LHCN-M2 (cell line): ENCODE results near the gene OTUD4. TPM values are rescaled to one million over a fixed set of nuclear protein-coding genes. Genes with fewer than 3 reads are reported as not detected.
"Not testable (repeated sequence)": the region's sequence is repeated elsewhere in the genome, so short reads cannot be mapped to it uniquely, and the experiment has no call there.

Experiments
- DNase-seq: peaks from one replicate; pipeline ENCODE4 v3.0.0-alpha.2; 2012; ENCODE audit warnings: low read depth
- polyA plus RNA-seq: library from polyadenylated mRNA; unstranded; fragments of >200 nt; gene quantifications from one replicate; pipeline ENCODE4 v1.2.1, GENCODE V29; 2012; ENCODE audit warnings: missing spikeins
- total RNA-seq: library from RNA; depleted of rRNA; stranded (reverse); fragments of >200 nt; gene quantifications from 2 replicates; pipeline ENCODE4 v1.2.3, GENCODE V29; 2014; rRNA removed

OTUD4 gene
- 19.2 and 31.7 TPM in 2 replicates for total RNA-seq
- polyA plus RNA-seq: 7.0 TPM

DNA sequence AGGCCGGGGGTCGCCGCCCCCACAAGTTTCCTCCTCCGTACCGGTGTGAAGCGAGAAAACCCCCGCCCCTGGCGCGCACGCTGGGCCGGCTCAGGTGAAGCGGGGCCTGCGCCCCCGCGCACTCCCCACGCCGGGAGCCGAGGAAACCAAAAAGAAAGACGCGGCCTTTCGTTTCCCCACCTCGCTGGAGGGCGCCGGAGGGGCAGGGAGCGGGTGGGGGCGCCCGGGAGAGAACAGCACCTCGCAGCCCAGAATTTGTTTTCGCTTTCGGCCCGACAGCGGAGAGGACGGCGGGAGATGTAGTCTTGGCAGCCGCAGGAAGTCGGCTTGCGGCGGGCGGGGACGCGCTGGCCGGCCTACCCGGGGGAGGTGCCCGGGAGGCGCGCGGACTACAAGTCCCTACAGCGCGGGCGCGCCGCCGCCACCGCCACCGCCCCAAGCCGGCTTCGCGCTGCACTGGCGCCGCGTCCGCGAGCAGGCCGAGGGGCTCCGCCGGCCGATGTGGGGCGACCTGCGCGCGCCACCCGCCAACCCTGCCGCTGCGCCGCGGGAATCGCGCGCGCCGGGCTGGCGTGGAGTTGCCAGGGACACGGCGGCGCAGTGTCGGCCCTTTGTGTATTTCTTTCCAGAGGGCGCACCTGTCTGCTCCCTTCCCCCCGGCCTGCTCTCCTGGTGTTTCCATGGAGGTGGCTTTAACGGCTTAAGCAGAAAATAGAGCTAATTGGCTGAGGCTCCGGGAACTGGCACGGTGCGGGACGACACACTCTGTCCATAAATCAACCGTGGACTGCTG is at the start of gene OTUD4:
OTUD4 (minus strand) TSS at position 292 of the 793 bp plus-strand sequence. CDS start 616 bp downstream, outside the sequence.
- DNase-seq: peak; percentile 94

DNA sequence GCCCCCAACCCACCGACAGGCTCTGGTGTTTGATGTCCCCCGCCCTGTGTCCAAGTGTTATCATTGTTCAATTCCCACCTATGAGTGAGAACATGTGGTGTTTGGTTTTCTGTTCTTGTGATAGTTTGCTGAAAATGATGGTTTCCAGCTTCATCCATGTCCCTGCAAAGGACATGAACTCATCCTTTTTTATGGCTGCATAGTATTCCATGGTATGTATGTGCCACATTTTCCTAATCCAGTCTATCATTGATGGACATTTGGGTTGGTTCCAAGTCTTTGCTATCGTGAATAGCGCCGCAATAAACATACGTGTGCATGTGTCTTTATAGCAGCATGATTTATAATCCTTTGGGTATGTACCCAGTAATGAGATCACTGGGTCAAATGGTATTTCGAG is 42.8 kb upstream of the OTUD4 start:
- DNase-seq: not testable (repeated sequence)

GRCh38 chr4:145221529-145221928 is 41.1 kb upstream of the OTUD4 start:
- DNase-seq: not testable (repeated sequence)

DNA sequence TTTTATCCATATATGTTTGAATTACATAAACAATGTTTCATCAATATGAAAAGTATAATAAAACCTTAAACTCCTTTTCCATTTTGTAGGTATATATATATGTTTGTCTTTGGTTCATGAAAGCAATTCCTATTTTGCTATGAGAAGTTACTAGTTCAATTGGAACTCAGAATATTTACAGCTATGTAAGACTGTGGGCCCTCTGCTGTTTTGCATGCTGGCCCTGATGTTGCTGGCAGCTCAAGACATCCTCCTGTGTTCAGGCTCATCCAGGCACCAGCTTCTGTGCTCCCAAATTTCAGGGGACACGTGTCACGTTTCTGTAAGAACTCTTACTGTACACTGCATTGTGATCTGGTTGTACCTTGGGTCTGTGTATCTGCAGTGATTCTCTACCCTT is 38.7 kb upstream of the OTUD4 start:
- no peak for DNase-seq

DNA sequence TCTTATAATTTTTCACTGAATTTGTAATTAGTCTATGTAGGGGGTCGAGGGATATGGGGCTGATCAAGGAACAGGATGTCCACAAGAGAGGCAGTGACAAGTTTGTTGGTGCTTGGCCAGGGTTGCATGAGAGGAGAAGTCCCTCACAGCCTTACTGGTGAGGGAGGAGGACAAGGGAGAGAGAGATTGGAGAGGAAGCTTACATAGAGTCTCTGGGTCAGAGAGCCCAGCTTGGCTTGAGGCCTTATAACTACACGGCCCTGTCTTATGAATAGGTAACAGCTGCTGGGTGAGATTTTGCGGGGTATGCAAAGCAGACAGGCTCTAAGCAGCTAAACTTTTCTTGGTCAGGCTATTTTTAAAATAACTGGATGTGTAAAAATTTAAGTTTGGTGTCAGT is 37.9 kb upstream of the OTUD4 start:
- peak; percentile 27 for DNase-seq

DNA sequence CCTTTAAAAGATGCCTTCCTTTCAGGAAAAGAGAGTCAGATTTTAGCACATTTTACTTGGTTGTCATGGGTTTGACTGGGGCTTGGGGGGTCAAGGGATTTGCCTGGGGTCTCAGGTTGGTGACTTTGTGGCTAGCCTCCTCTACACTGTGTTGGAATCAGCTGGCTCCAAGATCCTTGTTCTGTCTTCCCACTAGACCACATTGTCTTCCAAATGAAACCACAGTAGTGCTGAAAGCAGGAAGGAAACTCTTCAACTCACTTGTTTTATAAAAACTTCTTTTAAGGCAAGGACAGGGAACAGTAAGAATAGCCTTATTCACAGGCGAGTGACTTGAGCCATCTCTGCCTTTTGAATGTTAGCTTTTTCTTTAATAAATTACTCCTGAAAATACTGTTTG is 37.0 kb upstream of the OTUD4 start:
- DNase-seq: no peak

DNA sequence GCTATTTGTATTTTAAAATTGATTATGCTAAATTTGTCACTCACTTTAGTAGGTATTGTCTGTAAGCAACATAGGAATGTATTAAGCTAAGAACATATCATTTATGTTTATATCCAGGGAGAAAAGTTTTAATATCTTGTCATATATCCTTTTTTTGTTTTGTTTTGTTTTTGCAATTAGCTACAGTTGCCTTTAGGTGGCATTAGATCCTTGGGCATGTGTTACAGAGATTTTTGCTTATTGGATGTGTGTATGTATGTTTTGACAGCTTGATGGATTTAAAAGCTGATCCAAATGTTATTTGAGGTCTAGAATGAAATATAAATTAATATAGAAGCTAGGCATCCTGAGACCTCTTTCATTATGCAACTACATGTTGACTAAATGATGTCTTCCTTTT is 36.1 kb upstream of the OTUD4 start:
- peak; percentile 57 for DNase-seq

DNA sequence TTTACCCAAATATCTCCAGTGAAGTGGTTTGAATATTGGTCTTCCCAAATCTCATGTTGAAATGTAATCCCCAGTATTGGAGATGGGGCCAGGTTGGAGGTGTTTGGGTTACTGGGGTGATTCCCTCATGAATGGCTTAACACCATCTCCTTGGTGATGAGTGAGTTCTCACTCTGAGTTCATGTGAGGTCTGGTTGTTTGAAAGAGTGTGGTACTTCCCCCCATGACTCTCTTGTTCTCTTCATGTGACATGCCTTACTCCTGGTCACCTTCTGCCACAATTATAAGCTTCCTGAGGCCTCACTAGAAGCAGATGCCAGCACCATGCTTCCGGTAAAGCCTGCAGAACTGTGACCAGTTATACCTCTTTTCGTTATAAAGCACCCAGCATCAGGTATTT is 32.9 kb upstream of the OTUD4 start:
- DNase-seq: no peak

DNA sequence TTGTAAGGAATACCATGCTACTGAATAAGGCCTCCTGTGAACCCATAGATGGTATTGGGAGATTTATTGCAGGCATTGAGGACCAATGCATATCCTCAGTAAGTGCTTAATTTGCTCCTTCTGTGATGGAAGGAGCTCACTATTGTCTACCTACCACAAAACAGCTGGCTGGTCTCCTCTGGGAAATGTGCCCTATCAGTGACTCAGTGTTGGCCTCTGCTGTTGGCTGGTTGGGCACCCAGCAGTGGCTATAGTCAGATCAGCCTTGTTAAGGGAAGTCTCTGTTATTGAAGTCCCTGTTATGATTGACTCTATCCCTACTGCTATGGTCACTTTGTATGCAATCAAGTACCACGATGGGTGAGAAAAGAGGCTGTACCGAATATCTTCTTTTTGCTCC is 27.5 kb upstream of the OTUD4 start:
- peak; percentile 70 for DNase-seq

- no peak for DNase-seq
These were observed 23.0 kb upstream of the OTUD4 start for GRCh38 chr4:145203410-145203809.

GRCh38 chr4:145200366-145200765 is 20.0 kb upstream of the OTUD4 start:
- DNase-seq: no peak

DNA sequence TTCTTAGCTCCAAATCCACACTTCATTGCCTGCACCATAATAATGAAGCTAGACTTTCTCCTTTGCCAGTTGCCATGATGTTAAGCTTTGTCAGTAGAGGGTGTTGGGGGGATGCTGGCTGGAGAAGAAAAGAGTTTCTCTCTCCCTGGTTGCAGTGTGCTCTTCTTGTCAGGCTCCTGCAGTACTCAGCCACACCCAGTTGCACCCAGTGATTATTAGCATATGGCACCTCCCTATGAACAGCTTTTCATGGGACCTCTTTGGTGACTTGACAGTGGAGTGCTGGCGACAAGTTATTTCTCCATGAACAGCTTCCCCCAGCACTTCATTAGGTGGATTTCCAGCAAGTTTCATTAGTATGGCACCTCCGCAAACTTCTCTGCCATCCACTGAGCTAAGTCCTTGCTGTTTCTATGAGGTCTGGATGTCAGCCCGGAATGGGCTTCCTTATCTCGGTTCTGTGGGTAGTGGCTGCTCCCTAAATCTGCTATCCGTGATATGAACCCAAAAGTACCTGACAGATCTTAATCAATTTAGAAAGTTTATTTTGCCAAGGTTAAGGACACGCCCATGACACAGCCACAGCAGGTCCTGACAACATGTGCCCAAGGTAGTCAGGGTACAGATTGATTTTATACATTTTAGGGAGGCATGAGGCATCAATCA is 18.8 kb upstream of the OTUD4 start:
- DNase-seq: no peak

GRCh38 chr4:145196747-145197146 is 16.4 kb upstream of the OTUD4 start:
- DNase-seq: no peak

DNA sequence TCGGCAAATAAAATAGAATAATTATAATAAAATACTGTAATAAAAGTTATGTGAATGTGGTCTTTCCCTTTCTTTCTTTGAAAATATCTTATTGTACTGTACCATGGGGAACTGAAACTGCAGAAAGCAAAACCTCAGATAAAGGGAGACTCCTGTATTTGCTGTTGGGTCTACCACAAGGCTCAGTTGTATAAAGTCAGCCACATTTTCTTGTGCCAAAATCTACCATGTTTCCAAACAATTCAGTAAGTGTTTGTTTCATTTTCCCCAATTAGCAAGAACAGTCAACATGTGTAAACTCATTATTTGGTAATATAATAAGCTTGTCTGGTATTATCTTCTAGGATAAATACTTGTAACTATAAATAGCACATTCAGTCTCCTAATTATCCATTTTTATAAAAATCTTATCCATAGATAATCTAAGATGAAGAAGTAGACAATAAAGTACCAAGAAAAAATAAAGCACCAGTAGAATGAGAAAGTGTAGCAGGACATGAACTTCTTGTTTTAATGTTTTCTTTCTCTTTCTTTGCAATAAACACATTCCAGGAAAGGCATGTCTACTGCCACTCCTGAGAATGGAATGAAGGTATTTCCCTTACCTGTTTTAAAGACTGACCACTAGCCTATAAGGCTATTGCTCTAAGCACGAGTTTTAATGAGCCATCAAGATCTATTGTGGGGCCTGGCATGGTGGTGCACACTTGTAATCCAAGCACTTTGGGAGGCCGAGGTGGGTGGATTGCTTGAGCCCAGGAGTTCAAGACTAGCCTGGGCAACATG is 15.0 kb upstream of the OTUD4 start:
- no peak for DNase-seq

DNA sequence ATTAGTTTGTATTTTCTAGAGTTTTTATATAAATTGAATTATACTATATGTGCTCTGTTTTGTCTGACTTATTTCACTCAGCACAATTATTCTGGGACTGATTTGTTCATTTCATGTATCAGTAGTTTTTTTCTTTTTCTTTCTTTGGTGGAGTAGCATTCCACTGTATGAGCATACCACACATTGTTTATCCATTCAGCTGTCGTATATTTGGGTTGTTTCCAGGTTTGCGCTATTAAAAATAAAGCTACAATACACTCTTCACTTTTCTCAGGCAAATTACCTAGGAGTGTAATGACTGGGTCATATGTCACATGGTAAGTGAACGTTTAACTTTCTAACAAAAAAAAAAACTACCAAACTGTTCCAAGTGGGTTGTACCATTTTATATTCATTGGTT is 9.6 kb upstream of the OTUD4 start:
- DNase-seq: peak; percentile 16

DNA sequence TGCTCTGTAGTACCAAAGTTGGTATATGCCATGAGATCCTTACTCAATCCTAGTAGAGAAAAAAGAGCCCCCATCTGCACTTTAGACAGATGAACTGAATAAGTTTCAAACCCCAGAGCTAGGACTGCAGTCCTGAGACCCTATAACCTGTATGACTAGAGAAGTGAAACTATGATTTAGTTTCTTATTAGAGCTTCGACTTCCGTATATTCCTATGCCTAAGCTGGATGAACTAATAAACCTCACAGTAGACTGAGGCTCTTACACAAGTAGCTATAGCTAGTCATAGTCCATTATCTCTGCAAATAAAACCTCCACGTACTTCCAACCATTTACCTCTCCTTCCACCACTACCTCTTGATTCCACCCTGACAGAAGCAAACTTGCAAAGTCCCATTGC is 6.3 kb upstream of the OTUD4 start:
- DNase-seq: no peak

GRCh38 chr4:145183581-145183980 is 3.2 kb upstream of the OTUD4 start:
- no peak for DNase-seq

GRCh38 chr4:145183023-145183422 is 2.6 kb upstream of the OTUD4 start:
- DNase-seq: peak; percentile 26

GRCh38 chr4:145182222-145182621 is 1.8 kb upstream of the OTUD4 start:
- DNase-seq: no peak

- no peak for DNase-seq
These were observed 707 bp upstream of the OTUD4 start for GRCh38 chr4:145181091-145181501.

- DNase-seq: not testable (repeated sequence)
These were observed 510 bp downstream of the OTUD4 start for GRCh38 chr4:145179861-145180297.

DNA sequence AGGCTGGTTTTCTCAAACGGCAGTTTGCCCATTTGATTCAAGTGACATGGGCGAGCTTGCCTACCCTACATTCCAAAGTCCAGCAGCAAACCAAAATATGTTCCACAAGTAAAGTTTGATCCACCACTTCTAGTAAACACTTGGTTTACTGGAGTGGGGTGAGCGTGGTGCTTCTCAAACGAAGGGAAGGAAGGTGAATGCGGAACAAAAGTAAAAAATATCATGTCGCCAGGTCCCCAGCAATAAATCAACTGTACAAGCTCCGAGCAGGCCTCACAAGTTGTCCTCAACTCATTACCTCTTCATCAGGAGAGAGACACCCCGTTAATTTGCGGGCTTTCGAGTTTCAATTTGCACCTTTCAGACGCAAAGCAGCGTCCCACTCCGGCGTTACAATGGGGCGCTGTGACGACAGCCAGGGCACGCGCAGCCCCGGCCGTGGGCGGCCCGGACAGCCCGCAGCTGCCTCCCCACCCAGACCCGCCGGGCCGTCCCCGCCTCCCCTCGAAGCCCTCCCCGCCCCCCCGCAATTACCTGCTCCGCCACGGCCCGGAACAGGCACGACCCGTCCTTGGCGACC is 1.0 kb downstream of the OTUD4 start:
- peak; percentile 57 for DNase-seq
